Left colon (tissue), 2 donors: ENCODE results near the gene PDZD2. TPM values are rescaled to one million over a fixed set of nuclear protein-coding genes. Genes with fewer than 3 reads are reported as not detected.
"Not testable (repeated sequence)": the region's sequence is repeated elsewhere in the genome, so short reads cannot be mapped to it uniquely, and the experiment has no call there.

ENCODE experiments used
- ATAC-seq: fragments of 200-7000 bp; cut with Tn5 transposase; one replicate; pipeline ENCODE4 v1.9.1; 2020; ENCODE audit warnings: mild to moderate bottlenecking, moderate library complexity
- DNase-seq, 2 donors: peaks; one replicate each; pipeline ENCODE4 v3.0.0-alpha.2; 2020
- intact Hi-C, 2 donors: fragments of 100-400 bp; cut with DNase I in 1 of 2; cut with micrococcal nuclease in 1 of 2; formaldehyde crosslinking; loops; one replicate each; pipeline versions ENCODE4 v1.11.2 to v1.14.0; 2022; cut with DNase I, micrococcal nuclease
- total RNA-seq, 2 donors: library from RNA; stranded (reverse); fragmentation: NEBNext Ultra II Directional; extraction: Animal tissue kit (Norgen Biotek cat#: 25700); gene quantifications; one replicate each; pipeline ENCODE4 v1.2.1, GENCODE V29; 2021
- donor health status: DM: no; HTN: no; CAD: no.
- donor health status: DM: yes; HTN: yes; CAD: no.

The PDZD2 gene
- total RNA-seq, 2 donors from 2014 or later: 1.6 to 2.3 TPM

DNA sequence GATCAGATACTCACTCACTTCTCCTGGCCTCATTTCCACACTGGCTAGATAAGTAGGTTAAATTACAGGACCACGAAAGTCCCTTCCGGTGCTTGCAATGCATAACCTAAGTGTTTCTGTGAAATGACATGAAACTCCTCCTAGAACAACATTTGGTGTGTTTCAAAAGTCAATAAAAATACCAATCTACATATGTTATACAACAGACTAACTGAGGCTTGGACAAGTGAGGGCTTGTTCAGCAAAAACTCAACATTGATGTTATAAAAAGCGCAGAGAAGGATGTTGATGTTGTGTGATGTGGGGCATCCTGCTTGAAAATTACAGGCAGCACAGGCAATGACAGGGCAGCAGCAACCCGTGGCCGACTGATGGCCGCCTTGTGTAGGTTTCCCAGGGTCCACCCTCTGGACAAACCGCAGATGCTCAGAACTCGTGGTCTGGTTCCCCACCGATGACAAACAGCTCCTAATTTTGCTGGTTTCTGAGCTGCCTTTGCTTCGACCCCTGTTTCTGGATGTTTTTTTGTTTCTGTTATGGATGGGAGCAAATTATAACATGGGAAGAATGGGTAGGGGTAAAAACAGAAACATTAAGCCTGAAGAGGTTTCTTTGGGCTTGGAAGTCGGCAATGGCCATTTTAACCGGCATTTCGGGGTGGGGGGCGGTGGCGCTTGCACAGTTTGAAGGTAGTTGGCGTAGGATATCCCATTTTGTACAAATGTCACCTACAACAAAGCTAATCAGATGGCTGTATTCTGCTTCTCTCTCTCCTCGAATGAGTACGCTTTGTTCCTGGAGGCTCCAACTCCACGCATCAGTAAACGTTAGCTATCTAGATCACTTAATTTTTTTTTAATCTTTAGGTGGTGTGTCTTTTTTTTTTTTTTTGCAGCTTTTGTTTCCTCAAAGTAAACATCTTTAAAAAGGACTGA lies 116.1 kb downstream of the PDZD2 start:
- ATAC-seq: no peak
- intact Hi-C loops: no loop called here

DNA sequence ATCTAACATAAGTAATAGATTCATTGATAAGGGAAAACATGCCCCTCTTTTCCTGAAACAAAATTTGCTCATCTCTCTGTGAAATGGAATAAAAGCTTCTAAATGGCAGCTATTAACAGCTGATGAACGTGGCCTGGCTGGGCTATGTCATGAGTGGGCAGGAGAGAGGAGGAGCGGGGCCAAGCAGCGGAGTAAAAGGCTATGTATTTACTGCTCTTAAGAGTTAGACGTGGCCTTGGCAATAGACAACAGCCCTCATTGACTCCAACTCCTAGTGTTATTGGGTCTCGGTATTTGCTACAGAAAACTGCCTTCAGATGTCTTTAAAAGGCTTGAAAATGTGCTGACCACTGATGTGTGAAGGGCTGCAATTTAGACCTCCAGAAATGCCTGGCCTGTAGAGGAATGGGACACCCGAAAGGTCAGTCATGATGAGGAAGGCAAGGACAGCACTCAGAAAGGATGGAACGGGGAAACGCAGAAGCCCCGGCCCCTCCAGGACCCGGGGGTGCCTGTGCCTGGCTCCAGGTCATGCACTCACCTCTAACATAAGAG lies 116.8 kb downstream of the PDZD2 start:
- intact Hi-C loops: no loop called here
- DNase-seq: no peak
- ATAC-seq: no peak

More for the DNA sequence above, 116.1 kb downstream of the PDZD2 start:
- DNase-seq: no peak

DNA sequence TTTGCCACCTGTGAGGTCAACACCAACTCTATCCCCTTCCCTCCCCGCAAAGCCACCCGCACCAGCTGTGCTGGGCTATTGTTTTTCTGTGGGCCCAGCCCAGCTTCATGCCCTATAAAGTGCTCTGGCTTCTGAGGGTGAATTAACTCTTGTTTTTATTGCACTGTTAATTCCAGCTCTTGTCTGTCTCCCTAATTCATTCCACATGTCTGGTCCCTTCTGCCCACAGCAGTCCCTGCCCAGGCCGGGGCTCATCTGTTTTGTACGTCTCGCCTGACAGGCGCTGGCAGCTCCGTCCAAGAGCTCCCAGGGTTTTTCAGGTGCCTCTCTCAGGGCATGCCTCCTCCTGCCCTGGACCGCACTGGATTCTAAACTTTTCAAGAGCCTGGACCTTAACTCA lies 118.9 kb downstream of the PDZD2 start:
- intact Hi-C loops: no loop called here
- no peak for ATAC-seq

DNA sequence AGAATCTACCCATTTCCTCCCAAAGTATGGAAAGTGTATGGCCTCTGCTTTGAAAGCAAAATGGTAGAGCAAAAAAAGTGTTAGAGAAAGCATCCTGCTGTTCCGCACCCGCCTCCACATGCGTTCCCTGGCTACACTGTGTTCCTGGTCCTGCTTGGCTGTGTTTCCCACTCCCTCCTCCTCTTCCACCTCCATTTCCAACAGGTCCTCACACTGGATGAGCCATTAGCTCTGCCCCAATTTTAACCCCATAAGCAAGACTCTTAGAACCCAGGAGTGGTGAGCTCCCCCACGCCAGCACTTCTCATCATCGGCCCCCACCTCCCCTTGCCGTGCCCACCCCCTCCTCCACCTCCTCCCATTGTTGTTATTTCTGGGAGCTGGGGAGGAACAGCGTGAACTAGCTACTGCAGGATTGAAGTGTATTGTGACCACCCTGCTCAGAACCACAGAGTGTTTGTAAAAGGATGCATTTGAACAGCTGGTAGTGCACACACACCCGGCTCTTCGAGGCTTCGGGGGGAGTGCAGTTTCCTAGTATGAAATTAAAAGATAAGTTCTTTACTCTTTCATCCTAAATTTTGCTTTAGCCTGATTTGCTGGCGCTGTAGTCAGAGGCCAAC lies 120.0 kb downstream of the PDZD2 start:
- ATAC-seq (no peak), DNase-seq (no peak)
- intact Hi-C loops: no loop called here

More for the DNA sequence above, 118.9 kb downstream of the PDZD2 start:
- DNase-seq: no peak

DNA sequence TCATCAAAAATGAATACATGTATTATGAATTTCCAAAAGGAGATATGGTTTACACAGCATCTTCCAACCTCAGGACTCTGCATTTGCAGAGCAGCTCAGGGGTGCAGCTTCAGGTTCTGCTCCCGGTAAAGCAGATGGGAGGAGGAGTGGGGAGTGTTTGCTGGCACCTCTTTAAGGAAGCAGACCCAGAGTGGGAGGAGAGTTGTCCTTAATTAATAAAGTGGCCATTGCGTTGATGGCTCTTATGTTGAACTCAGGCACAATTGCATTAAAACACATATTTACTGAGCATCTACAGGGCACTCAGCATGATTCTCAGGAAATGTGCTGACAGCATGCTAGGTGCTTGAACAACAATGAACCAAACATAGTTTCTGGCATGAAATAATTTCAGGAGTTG lies 121.0 kb downstream of the PDZD2 start:
- ATAC-seq (no peak), DNase-seq (no peak)
- intact Hi-C loops: no loop called here

DNA sequence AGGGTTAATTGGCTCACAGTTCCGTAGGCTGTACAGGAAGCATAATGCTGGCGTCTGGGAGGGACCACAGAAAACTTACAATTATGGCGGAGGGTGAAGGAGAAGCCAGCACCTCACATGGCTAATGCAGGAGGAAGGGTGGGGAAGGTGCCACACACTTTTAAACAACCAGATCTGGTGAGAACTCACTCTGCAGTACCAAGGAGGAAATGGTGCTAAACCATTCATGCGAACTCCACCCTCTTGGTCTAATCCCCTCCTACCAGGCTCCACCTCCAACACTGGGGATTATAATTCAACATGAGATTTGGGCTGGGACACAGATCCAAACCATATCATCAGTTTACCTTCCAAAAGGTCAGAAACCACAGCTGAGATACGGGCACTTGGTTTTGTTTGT lies 122.9 kb downstream of the PDZD2 start:
- no peak for DNase-seq
- intact Hi-C loops: no loop called here
- no peak for ATAC-seq

DNA sequence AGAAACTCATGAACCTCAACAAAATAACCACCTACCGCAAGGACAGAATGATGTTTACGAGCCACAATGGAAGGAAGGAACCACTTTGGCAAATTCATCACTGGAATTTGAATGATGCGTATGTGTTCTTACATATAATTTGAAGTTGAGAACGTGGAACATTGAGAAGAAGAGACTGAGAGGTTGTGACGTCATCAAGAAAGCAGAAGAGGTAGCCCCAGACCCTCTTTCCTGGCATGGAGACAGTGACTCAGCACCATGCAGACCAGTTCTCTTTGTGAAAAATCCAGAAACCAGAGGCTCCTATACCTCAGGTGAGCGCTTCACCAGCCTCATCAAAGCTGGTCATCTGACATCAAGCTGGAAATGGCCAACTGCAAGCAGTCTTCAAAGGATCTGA lies 124.5 kb downstream of the PDZD2 start:
- DNase-seq: no peak
- intact Hi-C loops: no loop called here
- no peak for ATAC-seq

DNA sequence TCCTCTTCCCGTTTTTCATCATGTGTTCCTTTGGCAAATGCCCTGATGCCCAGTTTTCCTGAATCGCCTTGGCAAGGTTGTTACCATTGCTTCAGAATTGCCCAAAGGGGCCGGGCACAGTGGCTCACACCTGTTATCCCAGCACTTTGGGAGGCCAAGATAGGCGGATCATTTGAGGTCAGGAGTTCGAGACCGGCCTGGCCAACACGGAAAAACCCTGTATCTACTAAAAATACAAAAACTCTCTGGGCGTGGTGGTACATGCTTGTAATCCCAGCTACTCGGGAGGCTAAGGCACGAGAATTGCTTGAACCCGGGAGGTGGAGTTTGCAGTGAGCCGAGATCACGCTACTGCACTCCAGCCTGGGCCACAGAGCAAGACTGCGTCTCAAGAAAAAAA lies 125.8 kb downstream of the PDZD2 start:
- intact Hi-C loops: not testable (repeated sequence)

DNA sequence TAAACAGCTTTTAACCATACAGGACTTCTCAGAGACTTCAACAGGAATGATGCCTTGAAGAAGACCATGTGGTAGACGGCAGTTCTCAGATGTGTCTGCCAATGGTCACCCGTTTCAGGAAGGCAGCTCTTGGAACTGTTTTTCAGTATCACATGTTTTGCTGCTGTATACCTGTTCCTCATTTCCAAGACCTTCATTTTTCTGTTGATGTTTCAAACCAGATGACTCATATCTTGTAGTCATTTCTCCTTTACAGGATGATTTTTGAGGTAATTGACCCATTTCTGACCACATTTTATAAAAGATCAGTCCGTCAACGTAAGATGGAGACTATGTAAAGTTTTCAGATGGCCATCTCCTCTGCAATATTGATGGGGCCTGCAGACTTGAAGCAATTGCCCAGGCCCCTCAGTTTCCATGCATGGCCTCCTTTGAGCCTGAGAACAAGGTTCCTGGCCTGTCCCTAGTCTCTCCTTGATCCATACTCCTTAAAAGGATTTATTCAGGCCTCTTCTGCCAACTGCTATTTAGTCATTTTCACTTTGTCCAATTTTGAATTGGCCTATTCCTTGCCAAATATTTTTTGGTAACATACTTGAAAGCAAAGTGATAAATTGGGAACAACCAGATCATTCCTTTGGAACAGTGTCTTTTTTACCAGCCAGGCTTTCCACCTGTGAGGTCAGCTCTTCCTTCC lies 128.6 kb downstream of the PDZD2 start:
- no peak for DNase-seq
- no peak for ATAC-seq
- intact Hi-C loops: no loop called here

More for the DNA sequence above, 125.8 kb downstream of the PDZD2 start:
- not testable (repeated sequence) for ATAC-seq, DNase-seq

DNA sequence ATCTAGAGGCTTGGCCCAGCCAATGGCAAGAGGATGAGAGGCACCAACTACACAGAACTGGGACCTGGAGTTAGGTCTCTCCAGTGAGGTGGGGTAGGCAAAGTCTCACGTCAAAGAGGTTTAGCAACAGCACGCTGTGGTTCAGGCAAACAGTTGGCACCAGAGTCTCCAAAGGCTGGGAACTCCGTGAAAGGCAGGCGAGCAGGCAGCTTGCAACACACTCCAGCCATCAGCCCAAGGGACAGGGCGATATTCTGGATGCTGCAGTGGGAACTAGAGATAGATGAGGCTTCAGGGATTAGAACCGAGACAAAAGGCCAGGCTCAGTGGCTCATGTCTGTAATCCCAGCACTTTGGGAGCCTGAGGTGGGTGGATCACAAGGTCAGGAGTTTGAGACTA lies 129.1 kb downstream of the PDZD2 start:
- intact Hi-C loops: no loop called here
- ATAC-seq: no peak

DNA sequence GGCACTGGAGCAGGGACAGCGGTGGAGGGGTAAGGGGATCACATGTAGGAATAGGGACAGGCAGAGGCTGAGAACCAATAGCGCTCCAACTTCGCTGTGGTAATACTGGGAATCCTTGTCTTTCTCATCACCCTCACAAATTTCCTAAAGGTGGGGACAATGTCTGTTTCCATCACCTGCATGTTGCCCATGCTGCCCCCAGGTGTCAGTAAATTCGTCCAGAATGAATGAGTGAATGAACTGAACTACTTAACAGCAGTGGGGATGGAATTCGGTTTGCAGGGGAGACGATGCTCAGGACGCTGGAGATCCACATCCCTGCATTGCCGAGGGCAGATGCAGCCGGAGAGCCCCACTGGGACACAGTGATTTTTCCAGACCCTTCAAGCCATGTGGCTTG lies 129.9 kb downstream of the PDZD2 start:
- ATAC-seq: no peak
- DNase-seq: no peak
- intact Hi-C loops: no loop called here

More for the DNA sequence above, 129.1 kb downstream of the PDZD2 start:
- no peak for DNase-seq

DNA sequence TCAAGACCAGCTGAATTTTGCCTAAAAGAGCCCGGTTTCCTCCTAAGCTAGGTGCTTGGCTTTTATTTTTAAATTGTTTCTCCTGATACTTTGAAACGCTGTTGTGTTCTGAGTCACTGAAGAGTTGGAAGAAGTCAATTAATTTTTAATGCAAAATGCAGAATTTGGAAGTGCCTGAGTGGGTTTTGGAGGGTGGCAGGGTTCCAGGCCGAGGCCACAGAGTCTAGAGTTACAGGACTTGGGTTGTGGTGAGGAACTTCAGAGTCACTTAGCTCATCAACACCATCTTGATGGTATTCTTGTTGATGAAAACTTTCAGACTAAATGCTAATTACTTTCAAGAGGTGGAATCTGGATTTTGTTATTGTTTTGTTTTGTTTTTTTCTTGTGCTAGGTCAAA lies 130.6 kb downstream of the PDZD2 start:
- DNase-seq (no peak), ATAC-seq (no peak)
- intact Hi-C loops: no loop called here

DNA sequence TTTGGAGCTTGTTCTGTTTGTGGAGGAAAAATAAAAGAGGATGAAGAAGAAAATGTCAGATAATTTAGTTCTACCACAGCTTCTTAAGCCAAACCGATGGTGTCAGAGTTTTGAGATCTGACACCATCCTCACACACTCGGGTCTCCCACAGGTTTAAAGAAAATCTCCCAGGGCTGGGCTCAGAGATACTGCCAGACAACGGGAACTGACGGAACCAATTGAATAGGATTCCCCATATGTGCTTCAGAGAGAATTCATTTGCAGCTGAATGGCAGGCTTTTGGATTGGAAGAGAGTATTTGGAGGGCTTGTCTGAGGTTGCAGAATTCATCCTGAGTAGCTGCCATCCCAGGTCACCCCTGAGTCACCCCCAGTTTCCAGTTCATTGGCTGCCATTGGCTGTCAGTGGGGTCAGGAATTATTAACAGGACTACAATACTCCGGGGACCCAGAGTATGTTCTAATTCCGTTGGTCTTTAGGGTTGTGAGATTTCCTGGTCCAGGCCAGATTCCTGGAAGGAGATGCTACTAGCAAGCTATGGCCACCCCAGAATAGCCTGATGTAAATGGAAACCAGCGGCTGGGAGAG lies 131.3 kb downstream of the PDZD2 start:
- no peak for ATAC-seq
- intact Hi-C loops: no loop called here

DNA sequence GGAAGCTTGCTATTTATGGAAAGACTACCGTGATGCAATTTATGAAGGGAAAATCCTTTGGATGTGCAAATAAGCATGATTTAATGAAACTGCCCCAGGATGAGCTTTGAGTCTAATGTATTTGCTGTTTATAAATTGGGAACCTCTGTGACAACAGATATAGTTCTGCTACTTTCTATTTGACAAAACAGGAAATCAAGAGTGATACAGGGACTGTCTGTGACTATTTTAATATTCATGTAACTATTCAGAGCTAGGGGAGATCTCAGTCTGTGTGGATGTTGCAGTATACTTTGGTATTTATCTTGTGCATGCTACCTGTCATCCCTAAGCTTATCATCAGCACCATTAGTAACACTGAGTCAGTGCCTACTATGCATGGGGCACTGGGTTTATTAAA lies 132.1 kb downstream of the PDZD2 start:
- intact Hi-C loops: no loop called here
- ATAC-seq: no peak
- DNase-seq: no peak

More for the DNA sequence above, 131.3 kb downstream of the PDZD2 start:
- no peak for DNase-seq

DNA sequence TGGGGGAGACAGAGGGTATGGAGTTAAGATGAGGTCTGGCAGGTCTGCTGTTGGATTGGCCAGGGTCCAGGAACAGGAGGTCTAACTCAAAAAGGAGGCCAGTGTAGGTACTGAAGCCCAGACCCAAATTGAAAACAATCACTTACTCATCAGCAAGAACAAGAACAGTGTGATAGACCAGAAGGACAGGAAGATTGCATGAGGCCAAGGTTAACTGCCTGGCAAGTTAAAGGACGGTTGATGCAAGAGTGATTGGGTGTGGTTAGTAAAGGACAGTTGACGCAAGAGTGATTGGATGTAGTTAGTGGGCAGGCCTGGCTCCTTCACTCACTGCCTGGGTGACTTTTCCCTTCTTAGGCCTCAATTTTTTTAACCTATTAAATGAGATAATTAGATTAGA lies 132.6 kb downstream of the PDZD2 start:
- no peak for DNase-seq
- ATAC-seq: no peak
- intact Hi-C loops: no loop called here

DNA sequence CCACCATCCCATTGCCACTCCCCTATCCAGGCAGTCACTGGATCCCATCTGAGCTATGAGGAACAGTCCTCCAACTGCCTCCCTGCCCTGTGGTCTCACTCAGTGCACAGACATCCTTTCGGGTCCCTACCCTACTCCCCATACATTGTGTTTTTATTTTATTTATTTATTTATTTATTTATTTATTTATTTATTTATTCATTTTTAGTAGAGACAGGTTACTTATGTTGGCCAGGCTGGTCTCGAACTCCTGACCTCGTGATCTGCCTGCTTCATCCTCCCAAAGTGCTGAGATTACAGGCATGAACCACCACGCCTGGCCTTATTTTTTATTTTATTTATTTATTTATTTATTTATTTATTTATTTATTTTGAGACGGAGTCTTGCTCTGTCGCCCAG lies 137.4 kb downstream of the PDZD2 start:
- intact Hi-C loops, ATAC-seq: not testable (repeated sequence)

DNA sequence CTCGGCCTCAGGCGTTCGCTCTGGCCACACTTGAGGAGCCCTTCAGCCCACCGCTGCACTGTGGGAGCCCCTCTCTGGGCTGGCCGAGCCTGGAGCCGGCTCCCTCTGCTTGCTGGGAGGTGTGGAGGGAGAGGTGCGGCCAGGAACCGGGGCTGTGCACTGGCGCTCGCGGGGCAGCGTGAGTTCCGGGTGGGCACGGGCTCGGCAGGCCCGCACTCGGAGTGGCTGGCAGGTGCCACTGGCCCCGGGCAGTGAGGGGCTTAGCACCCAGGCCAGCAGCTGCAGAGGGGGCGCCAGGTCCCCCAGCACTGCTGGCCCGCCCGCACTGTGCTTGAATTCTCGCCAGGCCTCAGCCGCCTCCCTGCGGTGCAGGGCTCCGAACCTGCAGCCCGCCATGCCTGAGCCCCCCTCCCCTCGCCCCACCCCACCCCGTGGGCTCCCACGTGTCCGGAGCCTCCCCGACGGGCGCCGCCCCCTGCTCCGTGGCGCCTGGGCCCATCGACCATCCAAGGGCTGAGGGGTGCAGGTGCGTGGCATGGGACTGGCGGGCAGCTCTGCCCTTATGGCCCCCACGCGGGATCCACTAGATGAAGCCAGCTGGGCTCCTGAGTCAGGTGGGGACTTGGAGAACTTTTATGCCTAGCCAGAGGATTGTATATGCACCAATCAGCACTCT lies 138.2 kb downstream of the PDZD2 start:
- intact Hi-C loops: no loop called here
- DNase-seq (no peak), ATAC-seq (no peak)

More for the DNA sequence above, 137.4 kb downstream of the PDZD2 start:
- not testable (repeated sequence) for DNase-seq

DNA sequence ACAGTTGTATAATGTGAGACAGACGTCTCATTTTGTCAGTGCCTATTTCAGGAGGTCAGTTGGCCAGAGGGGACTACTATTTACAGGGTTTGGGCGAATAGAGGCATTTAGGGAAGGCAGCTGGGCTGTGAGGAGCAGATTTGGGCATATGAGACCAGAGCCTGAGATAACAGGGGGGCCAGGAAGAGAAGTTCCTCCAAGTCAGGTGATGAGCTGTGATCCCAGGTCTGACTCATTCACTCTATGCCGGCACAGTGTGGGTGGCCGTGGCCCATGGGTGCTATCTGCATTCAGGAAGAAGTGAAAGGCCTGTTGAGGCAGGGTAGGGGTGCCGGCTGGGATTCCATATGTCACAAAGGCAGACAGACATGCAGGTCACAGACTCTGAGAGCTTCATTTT lies 142.8 kb downstream of the PDZD2 start:
- no peak for ATAC-seq
- no peak for DNase-seq
- intact Hi-C loops: no loop called here
